Measurements from ENCODE around the gene ZBTB33.

The ZBTB33 gene

GRCh38 chrX:120304256-120304655, 53.6 kb downstream of the ZBTB33 start:
- in situ Hi-C loops (cut with MboI; ENCODE audit: low sequenced_read_pairs): no loop called here

GRCh38 chrX:120305531-120306141, 55.0 kb downstream of the ZBTB33 start:
- in situ Hi-C loops (cut with MboI; ENCODE audit: low sequenced_read_pairs): no loop called here

- in situ Hi-C loops (cut with MboI; ENCODE audit: low sequenced_read_pairs): no loop called here
These were observed 56.0 kb downstream of the ZBTB33 start for GRCh38 chrX:120306630-120307029.

Data from HL-60/S4 (cell line).